B cell (primary cell): ENCODE results near the gene THSD7A. TPM values are rescaled to one million over a fixed set of nuclear protein-coding genes. Genes with fewer than 3 reads are reported as not detected.

Experiments
- ATAC-seq: fragments of 200-7000 bp; cut with Tn5 transposase; one replicate; pipeline ENCODE4 v1.10.0; 2021; ENCODE audit warnings: low read depth, mild to moderate bottlenecking, moderate number of reproducible peaks, moderate library complexity
- CTCF ChIA-PET: fragments of 350-600 bp; sonication (Branson Sonifier 250); formaldehyde crosslinking; loops from one replicate; lab custom pipeline; 2021; ENCODE audit warnings: antibody characterized with exemption, inconsistent platforms; lab: Charles Lee
- POLR2A ChIA-PET: fragments of 350-600 bp; sonication (Branson Sonifier 250); formaldehyde crosslinking; loops from one replicate; lab custom pipeline; 2021; ENCODE audit warnings: antibody characterized with exemption; lab: Charles Lee
- DNase-seq: peaks from one replicate; pipeline ENCODE4 v3.0.0; 2013
- H2AFZ ChIP-seq: 2 replicates; pipeline ENCODE4 v1.6.1; 2012; ENCODE audit warnings: mild to moderate bottlenecking, low read depth, low read length; ENCODE audit not compliant: insufficient read depth, poor library complexity, severe bottlenecking
- H3K27ac ChIP-seq, 2 donors: 1 replicate in 1 of 2; 2 replicates in 1 of 2; pipeline ENCODE4 v1.5.1; 2012 to 2013; ENCODE audit warnings: low read length in 2 of 2, mild to moderate bottlenecking in 2 of 2, moderate library complexity in 1 of 2
- H3K27me3 ChIP-seq, 4 experiments: fragments of 200-600 bp in 1 of 4; sonication (generic) in 1 of 4; replicated peaks in 1 of 4; 1 replicate in 2 of 4; 2 replicates in 2 of 4; pipeline versions ENCODE4 v1.6.1 to v1.7.0; 2013 to 2016; ENCODE audit warnings: low read length in 3 of 4, mild to moderate bottlenecking in 2 of 4, mixed read lengths in 1 of 4, moderate library complexity in 1 of 4; ENCODE audit not compliant: insufficient read depth in 4 of 4, control insufficient read depth in 3 of 4; ENCODE audit errors: control extremely low read depth in 1 of 4
- H3K36me3 ChIP-seq, 2 experiments: replicated peaks in 1 of 2; 1 replicate in 1 of 2; 2 replicates in 1 of 2; pipeline versions ENCODE4 v1.6.1 to v1.7.1; 2013; ENCODE audit warnings: low read length in 1 of 2; ENCODE audit not compliant: insufficient read depth in 2 of 2, control insufficient read depth in 1 of 2; ENCODE audit errors: control extremely low read depth in 1 of 2, extremely low read depth in 1 of 2
- H3K4me1 ChIP-seq, 2 donors: fragments of 200-600 bp in 1 of 2; sonication (generic) in 1 of 2; 1 replicate in 1 of 2; 2 replicates in 1 of 2; pipeline versions ENCODE4 v1.5.1 to v1.6.1; 2013 to 2017; ENCODE audit warnings: low read length in 2 of 2; ENCODE audit not compliant: control insufficient read depth in 2 of 2, insufficient read depth in 2 of 2
- H3K4me2 ChIP-seq: replicated peaks from 2 replicates; pipeline ENCODE3; 2012; ENCODE audit warnings: mild to moderate bottlenecking, low read depth, low read length; ENCODE audit not compliant: poor library complexity, severe bottlenecking
- H3K4me3 ChIP-seq, 5 experiments: fragments of 200-600 bp in 1 of 5; sonication (generic) in 1 of 5; 1 replicate in 3 of 5; 2 replicates in 2 of 5; pipeline versions ENCODE4 v1.5.1 to v1.7.0; 2011 to 2016; ENCODE audit warnings: low read length in 4 of 5, mild to moderate bottlenecking in 4 of 5, low read depth in 2 of 5, control low read depth in 1 of 5, moderate library complexity in 1 of 5; ENCODE audit not compliant: insufficient read depth in 1 of 5; ENCODE audit errors: control extremely low read depth in 1 of 5, extremely low read depth in 1 of 5
- H3K79me2 ChIP-seq: fragments of 200-600 bp; sonication (generic); one replicate; pipeline ENCODE4 v1.6.0; 2016; ENCODE audit warnings: low read length; ENCODE audit not compliant: control insufficient read depth, insufficient read depth
- H3K9ac ChIP-seq: fragments of 200-600 bp; sonication (generic); 2 replicates; pipeline ENCODE4 v1.6.1; 2017; ENCODE audit warnings: mild to moderate bottlenecking, low read length, moderate library complexity
- H3K9me3 ChIP-seq, 3 donors: one replicate each; pipeline versions ENCODE4 v1.6.1 to v1.7.1; 2013; ENCODE audit warnings: low read length in 2 of 3; ENCODE audit not compliant: control insufficient read depth in 2 of 3, insufficient read depth in 1 of 3; ENCODE audit errors: control extremely low read depth in 1 of 3
- H4K20me1 ChIP-seq: 2 replicates; pipeline ENCODE4 v1.6.0; 2012; ENCODE audit warnings: mild to moderate bottlenecking, low read length; ENCODE audit not compliant: insufficient read depth, control insufficient read depth, poor library complexity, severe bottlenecking
- H3K27ac Mint-ChIP-seq: one replicate; pipeline ENCODE4 v1.8.0; 2021; ENCODE audit warnings: mixed read lengths
- H3K27me3 Mint-ChIP-seq: one replicate; pipeline ENCODE4 v1.8.0; 2021; ENCODE audit warnings: mixed read lengths
- H3K4me1 Mint-ChIP-seq: one replicate; pipeline ENCODE4 v1.8.0; 2021; ENCODE audit warnings: mixed read lengths
- H3K4me3 Mint-ChIP-seq: one replicate; pipeline ENCODE4 v1.8.0; 2021; ENCODE audit warnings: mixed read lengths
- H3K9me3 Mint-ChIP-seq: one replicate; pipeline ENCODE4 v1.8.0; 2022; ENCODE audit warnings: mixed read lengths; ENCODE audit not compliant: insufficient read depth
- EZH2 ChIP-seq: IDR thresholded peaks from 2 replicates; pipeline ENCODE4 v1.6.1; 2012; ENCODE audit warnings: borderline replicate concordance, low read depth, mild to moderate bottlenecking, moderate library complexity, low read length; ENCODE audit not compliant: insufficient read depth, poor library complexity, severe bottlenecking
- WGBS: methylation state at CpG from one replicate; pipeline ENCODE4 v1.1.5; 2013; ENCODE audit warnings: missing lambda C conversion rate; ENCODE audit not compliant: insufficient coverage; 5-methylcytosine and 5-hydroxymethylcytosine counted together
- intact Hi-C: fragments of 100-400 bp; cut with micrococcal nuclease; formaldehyde crosslinking; loops from one replicate; pipeline ENCODE4 v1.10.0; 2022
- polyA plus RNA-seq: library from polyadenylated mRNA; depleted of rRNA; stranded (reverse); fragments of >200 nt; gene quantifications from 2 replicates; pipeline ENCODE4 v1.2.3, GENCODE V29; 2012
- total RNA-seq, 2 donors: library from RNA; stranded (reverse); fragments of 120-200 nt in 1 of 2; gene quantifications; 1 replicate in 1 of 2; 2 replicates in 1 of 2; pipeline versions ENCODE4 v1.2.3 to v1.2.4, GENCODE V29; 2013 to 2022
- TF ChIP-seq, protein P1 (sequence below): fragments of 200-600 bp; IDR thresholded peaks from one replicate; pipeline ENCODE4 v1.8.0; 2022; ENCODE audit warnings: antibody characterized with exemption, mild to moderate bottlenecking

Gene THSD7A
- total and polyA plus RNA-seq, 2 donors (not counting 1 experiment from before 2014, with no cell fraction given), result not detected

DNA sequence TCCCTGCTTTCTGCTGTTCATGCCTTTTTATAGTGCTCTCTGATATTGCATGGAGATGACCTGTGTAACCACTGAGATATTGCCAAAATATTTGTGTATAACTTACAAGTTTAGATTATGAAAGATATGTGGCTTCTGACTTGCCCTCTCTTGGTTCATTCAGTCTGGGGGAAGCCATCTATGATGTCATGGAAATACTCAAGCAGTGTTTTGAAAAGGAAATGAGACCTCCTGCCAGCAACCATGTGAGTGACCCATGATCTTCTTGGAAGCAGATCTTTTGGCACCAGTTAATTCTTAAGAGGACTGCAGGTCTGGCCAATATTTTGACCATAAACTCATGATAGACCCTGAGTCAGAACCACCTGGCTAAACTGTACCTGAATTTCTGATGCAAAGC lies 183.0 kb downstream of the THSD7A start:
- Histone ChIP-seq H3K4me2 (no peak overlapping the region), H3K36me3 (no peaks in the 10 kb centered on the region), H3K9ac (no peak overlapping the region), H3K4me3 (no peak overlapping the region), H2AFZ (no peak overlapping the region), H3K4me1 (no peaks in the 10 kb centered on the region), H3K79me2 (no peaks in the 10 kb centered on the region), H4K20me1 (no peaks in the 10 kb centered on the region), H3K27me3 (no peaks in the 10 kb centered on the region), H3K9me3 (no peaks in the 10 kb centered on the region), H3K27ac (no peak overlapping the region)
- Mint-ChIP-seq H3K27me3 (no peaks in the 10 kb centered on the region), H3K27ac (no peak overlapping the region), H3K9me3 (no peaks in the 10 kb centered on the region), H3K4me3 (no peak overlapping the region), H3K4me1 (no peaks in the 10 kb centered on the region)
- TF ChIP-seq EZH2, result no peak
- TF ChIP-seq, protein P1, sequence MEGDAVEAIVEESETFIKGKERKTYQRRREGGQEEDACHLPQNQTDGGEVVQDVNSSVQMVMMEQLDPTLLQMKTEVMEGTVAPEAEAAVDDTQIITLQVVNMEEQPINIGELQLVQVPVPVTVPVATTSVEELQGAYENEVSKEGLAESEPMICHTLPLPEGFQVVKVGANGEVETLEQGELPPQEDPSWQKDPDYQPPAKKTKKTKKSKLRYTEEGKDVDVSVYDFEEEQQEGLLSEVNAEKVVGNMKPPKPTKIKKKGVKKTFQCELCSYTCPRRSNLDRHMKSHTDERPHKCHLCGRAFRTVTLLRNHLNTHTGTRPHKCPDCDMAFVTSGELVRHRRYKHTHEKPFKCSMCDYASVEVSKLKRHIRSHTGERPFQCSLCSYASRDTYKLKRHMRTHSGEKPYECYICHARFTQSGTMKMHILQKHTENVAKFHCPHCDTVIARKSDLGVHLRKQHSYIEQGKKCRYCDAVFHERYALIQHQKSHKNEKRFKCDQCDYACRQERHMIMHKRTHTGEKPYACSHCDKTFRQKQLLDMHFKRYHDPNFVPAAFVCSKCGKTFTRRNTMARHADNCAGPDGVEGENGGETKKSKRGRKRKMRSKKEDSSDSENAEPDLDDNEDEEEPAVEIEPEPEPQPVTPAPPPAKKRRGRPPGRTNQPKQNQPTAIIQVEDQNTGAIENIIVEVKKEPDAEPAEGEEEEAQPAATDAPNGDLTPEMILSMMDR, result no peak
- intact Hi-C loops, result no loop called here
- DNase-seq, result no peak
- ChIA-PET POLR2A (no interaction called here), CTCF (no interaction called here)
- no peak for ATAC-seq

DNA sequence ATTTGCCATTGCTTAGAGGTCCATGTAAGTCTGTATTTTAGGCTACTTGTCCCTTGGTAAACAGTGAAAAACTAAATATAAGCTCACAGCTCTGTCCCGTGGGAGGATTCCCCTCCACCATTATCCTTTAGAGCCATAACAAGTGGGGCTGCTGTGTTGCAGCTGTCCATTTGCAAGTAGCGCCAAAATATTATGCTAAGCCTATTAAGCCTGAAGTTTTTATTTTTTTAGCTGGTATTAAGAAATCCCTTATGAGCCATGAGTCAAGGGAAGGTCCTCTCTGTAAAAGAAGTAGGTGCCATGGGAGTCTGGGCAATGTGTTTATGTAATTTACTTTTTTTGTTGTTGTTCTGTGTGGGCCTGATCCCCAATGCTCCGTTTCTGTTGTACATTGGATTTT lies 183.9 kb downstream of the THSD7A start:
- H3K27ac ChIP-seq, result no peak overlapping the region
- Mint-ChIP-seq H3K9me3 (no peaks in the 10 kb centered on the region), H3K4me1 (no peaks in the 10 kb centered on the region), H3K27me3 (no peaks in the 10 kb centered on the region), H3K4me3 (no peak overlapping the region), H3K27ac (no peak overlapping the region)
- intact Hi-C loops, result no loop called here
- TF ChIP-seq EZH2, result no peak
- 80% methylated on average over 1 of the region's 3 CpGs for WGBS
- ATAC-seq (no peak), DNase-seq (no peak)
- ChIA-PET POLR2A (no interaction called here), CTCF (no interaction called here)
- H3K36me3 ChIP-seq, result no peaks in the 10 kb centered on the region
- H3K4me1 ChIP-seq, result no peaks in the 10 kb centered on the region
- no peaks in the 10 kb centered on the region for H3K27me3 ChIP-seq
- H3K79me2 ChIP-seq, result no peaks in the 10 kb centered on the region
- no peaks in the 10 kb centered on the region for H4K20me1 ChIP-seq
- no peaks in the 10 kb centered on the region for H3K9me3 ChIP-seq
- H3K4me2 ChIP-seq, result no peak overlapping the region
- no peak overlapping the region for H2AFZ ChIP-seq
- H3K9ac ChIP-seq, result no peak overlapping the region
- H3K4me3 ChIP-seq, result no peak overlapping the region
